ENCODE data around the gene CSPG5. TPM values are rescaled to one million over a fixed set of nuclear protein-coding genes. Genes with fewer than 3 reads are reported as not detected.

Gene CSPG5
- total and polyA plus RNA-seq, 2 experiments from 2014 or later: 2.0 to 3.2 TPM

DNA sequence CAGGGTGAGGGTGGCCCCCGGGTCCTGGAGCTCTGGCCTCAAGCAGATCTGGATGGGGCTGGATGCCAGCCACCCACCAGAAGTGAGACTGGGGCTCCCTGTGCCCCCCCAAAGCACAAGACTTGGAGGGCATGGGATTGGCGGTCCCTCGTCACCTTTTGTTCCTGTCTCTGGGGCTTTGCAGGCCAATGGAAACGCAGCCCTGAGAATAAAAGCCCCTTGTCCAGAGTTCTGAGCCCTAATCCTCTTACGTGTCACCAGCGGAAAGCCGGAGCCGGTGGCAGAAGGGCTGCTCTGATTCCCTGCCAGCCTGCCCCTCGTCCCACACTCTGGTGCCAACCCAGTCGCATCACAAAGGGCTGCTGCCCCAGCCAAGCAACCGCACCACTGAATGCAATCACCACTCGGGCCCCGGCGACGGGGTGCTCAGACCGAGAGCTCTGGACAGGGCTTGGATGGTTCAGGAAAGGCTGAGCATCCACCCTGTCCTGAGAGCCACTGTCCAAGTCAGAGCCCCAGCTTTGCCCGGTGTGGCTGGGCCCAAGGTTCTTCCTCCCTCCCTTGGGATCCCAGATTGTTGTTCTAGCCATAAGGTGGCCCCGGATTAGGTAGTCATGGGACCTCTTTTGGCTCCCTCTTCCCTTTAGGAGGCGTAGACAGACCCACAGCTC, 42.3 kb downstream of the CSPG5 start:
- no peak for DNase-seq (ENCODE audit: low read depth in 1 of 2, low spot score in 1 of 2)
- Histone ChIP-seq H3K27ac (no peak overlapping the region), H3K9me3 (ENCODE audit: low read depth) (no peaks in the 10 kb centered on the region), H3K4me1 (ENCODE audit: low read depth) (no peaks in the 10 kb centered on the region), H3K36me3 (no peaks in the 10 kb centered on the region), H3K27me3 (no peaks in the 10 kb centered on the region), H3K4me3 (no peak overlapping the region)
- TF ChIP-seq CTCF (IDR thresholded peaks at IDR 0.05; ENCODE audit: low read depth, low read length): no peak

- Histone ChIP-seq H3K36me3 (no peaks in the 10 kb centered on the region), H3K27ac (no peak overlapping the region), H3K4me3 (no peak overlapping the region), H3K27me3 (no peaks in the 10 kb centered on the region), H3K9me3 (ENCODE audit: low read depth) (no peaks in the 10 kb centered on the region), H3K4me1 (ENCODE audit: low read depth) (no peaks in the 10 kb centered on the region)
- DNase-seq (ENCODE audit: low read depth in 1 of 2, low spot score in 1 of 2): no peak
- TF ChIP-seq CTCF (IDR thresholded peaks at IDR 0.05; ENCODE audit: low read depth, low read length): no peak
These were observed 44.6 kb downstream of the CSPG5 start for GRCh38 chr3:47533996-47534454.

DNA sequence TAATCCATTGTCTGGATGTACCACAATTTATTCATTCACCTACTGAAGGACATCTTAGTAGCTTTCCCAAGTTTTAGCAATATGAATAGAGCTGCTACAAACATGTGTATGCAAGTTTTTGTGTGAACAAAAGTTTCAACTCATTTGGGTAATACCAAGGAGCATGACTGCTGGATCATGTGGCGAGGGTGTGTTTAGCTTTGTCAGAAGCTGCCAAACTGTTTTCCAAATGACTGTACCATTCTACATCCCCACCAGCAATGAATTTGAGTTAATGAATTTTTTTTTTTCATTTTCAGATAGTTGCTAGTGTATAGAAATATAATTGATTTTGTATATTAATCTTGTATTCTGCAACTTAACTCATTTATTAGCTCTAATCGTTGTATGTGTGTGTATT, 45.2 kb downstream of the CSPG5 start:
- no peak overlapping the region for H3K4me3 ChIP-seq
- no peaks in the 10 kb centered on the region for H3K9me3 ChIP-seq (ENCODE audit: low read depth)
- no peak for DNase-seq (ENCODE audit: low read depth in 1 of 2, low spot score in 1 of 2)
- no peak for TF ChIP-seq CTCF (IDR thresholded peaks at IDR 0.05; ENCODE audit: low read depth, low read length)
- H3K36me3 ChIP-seq: no peaks in the 10 kb centered on the region
- no peak overlapping the region for H3K27ac ChIP-seq
- H3K4me1 ChIP-seq (ENCODE audit: low read depth): no peaks in the 10 kb centered on the region
- no peaks in the 10 kb centered on the region for H3K27me3 ChIP-seq

DNA sequence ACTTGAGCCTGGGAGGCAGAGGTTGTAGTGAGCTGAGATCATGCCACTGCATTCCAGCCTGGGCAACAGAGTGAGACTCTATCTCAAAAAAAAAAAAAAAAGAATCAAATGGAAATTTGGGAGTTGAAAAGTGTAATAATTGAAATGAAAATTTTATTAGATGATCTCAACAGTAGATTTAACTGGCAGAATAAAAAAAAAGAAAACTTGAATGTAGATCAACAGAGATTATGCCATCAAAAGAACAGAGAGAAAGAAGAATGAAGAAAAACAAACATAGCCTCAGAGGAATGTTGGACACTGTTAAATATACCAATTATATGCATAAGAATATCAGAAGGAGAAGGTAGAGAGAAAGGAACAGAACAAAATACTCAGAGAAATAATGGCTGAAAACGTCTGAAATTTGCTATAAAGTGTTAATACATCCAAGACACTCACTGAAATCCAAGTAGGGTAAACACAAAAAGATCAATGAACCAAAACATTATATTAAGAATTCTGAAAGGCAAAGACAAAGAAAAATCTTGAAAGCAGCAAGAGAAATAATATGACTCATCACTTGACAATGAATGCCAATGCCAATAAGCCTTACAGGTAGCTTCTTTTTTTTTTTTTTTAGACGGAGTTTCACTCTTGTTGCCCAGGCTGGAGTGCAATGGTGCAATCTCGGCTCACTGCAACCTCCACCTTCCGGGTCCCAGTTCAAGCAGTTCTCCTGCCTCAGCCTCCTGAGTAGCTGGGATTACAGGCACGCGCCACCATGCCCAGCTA, 50.5 kb downstream of the CSPG5 start:
- no peaks in the 10 kb centered on the region for H3K4me1 ChIP-seq (ENCODE audit: low read depth)
- no peak for DNase-seq (ENCODE audit: low read depth in 1 of 2, low spot score in 1 of 2)
- H3K9me3 ChIP-seq (ENCODE audit: low read depth): no peaks in the 10 kb centered on the region
- H3K4me3 ChIP-seq: no peak overlapping the region
- no peak overlapping the region for H3K27ac ChIP-seq
- H3K27me3 ChIP-seq: no peaks in the 10 kb centered on the region
- no peak for TF ChIP-seq CTCF (IDR thresholded peaks at IDR 0.05; ENCODE audit: low read depth, low read length)
- H3K36me3 ChIP-seq: no peaks in the 10 kb centered on the region

GRCh38 chr3:47525617-47526016, 53.0 kb downstream of the CSPG5 start:
- no peaks in the 10 kb centered on the region for H3K9me3 ChIP-seq (ENCODE audit: low read depth)
- TF ChIP-seq CTCF (IDR thresholded peaks at IDR 0.05; ENCODE audit: low read depth, low read length): no peak
- no peak overlapping the region for H3K27ac ChIP-seq
- no peaks in the 10 kb centered on the region for H3K36me3 ChIP-seq
- H3K27me3 ChIP-seq: no peaks in the 10 kb centered on the region
- no peaks in the 10 kb centered on the region for H3K4me1 ChIP-seq (ENCODE audit: low read depth)
- no peak for DNase-seq (ENCODE audit: low read depth in 1 of 2, low spot score in 1 of 2)
- no peak overlapping the region for H3K4me3 ChIP-seq
